GM19351 (cell line): ENCODE results near the gene CCL24.
"Not testable (repeated sequence)": the region's sequence is repeated elsewhere in the genome, so short reads cannot be mapped to it uniquely, and the experiment has no call there.

Experiments used
- ATAC-seq: cut with Tn5 transposase; IDR thresholded peaks from one replicate; pipeline ENCODE4 v1.9.1; 2021; ENCODE audit warnings: mild to moderate bottlenecking, moderate library complexity; ENCODE audit not compliant: unreplicated experiment

Gene CCL24

GRCh38 chr7:75820688-75821087 lies 7.1 kb upstream of the CCL24 start:
- ATAC-seq: no peak

- no peak for ATAC-seq
Measured at GRCh38 chr7:75819711-75820110, 6.1 kb upstream of the CCL24 start.

GRCh38 chr7:75818472-75818871 lies 4.9 kb upstream of the CCL24 start:
- ATAC-seq: no peak

GRCh38 chr7:75817116-75817515 lies 3.5 kb upstream of the CCL24 start:
- ATAC-seq: no peak

- no peak for ATAC-seq
Measured at GRCh38 chr7:75815418-75816064, 1.9 kb upstream of the CCL24 start.

- ATAC-seq: no peak
Measured at GRCh38 chr7:75814407-75814947, 871 bp upstream of the CCL24 start.

- no peak for ATAC-seq
Measured at GRCh38 chr7:75813084-75813483, 522 bp downstream of the CCL24 start.

- ATAC-seq: no peak
Measured at GRCh38 chr7:75811894-75812678, 1.5 kb downstream of the CCL24 start.

GRCh38 chr7:75809396-75809795 lies 4.2 kb downstream of the CCL24 start:
- ATAC-seq: no peak

GRCh38 chr7:75808106-75808505 lies 5.5 kb downstream of the CCL24 start:
- no peak for ATAC-seq

- ATAC-seq: no peak
Measured at GRCh38 chr7:75807452-75807851, 6.2 kb downstream of the CCL24 start.

GRCh38 chr7:75806560-75807307 lies 6.9 kb downstream of the CCL24 start:
- no peak for ATAC-seq

- no peak for ATAC-seq
Measured at GRCh38 chr7:75804705-75805104, 8.9 kb downstream of the CCL24 start.

- no peak for ATAC-seq
Measured at GRCh38 chr7:75804004-75804403, 9.6 kb downstream of the CCL24 start.

GRCh38 chr7:75802552-75802821 lies 11.1 kb downstream of the CCL24 start:
- ATAC-seq: no peak

- no peak for ATAC-seq
Measured at GRCh38 chr7:75798770-75799169, 14.8 kb downstream of the CCL24 start.

GRCh38 chr7:75796420-75796819 lies 17.2 kb downstream of the CCL24 start:
- no peak for ATAC-seq

- no peak for ATAC-seq
Measured at GRCh38 chr7:75795831-75796285, 17.7 kb downstream of the CCL24 start.

- no peak for ATAC-seq
Measured at GRCh38 chr7:75793676-75794075, 19.9 kb downstream of the CCL24 start.

GRCh38 chr7:75792567-75792966 lies 21.0 kb downstream of the CCL24 start:
- not testable (repeated sequence) for ATAC-seq

- no peak for ATAC-seq
Measured at GRCh38 chr7:75789361-75789924, 24.2 kb downstream of the CCL24 start.
